OCI-LY7 (cell line): ENCODE measurements around the gene DRGX. TPM values are rescaled to one million over a fixed set of nuclear protein-coding genes. Genes with fewer than 3 reads are reported as not detected.

ENCODE experiments used
- BruUV-seq: library from RNA; stranded (reverse); fragments of 400-500 nt; replicated peaks from 2 replicates; lab custom pipeline; 2021; lab: Mats Ljungman, UMichigan
- CTCF ChIA-PET: fragments of 300-600 bp; sonication (Branson Sonifier 250); formaldehyde crosslinking; loops from one replicate; lab custom pipeline; 2022; ENCODE audit warnings: antibody characterized with exemption; ENCODE audit not compliant: unreplicated experiment; lab: Charles Lee
- POLR2A ChIA-PET: fragments of 300-600 bp; sonication (Branson Sonifier 250); formaldehyde crosslinking; loops from one replicate; lab custom pipeline; 2022; ENCODE audit warnings: antibody characterized with exemption; lab: Charles Lee
- DNase-seq: peaks from one replicate; pipeline ENCODE4 v3.0.0-alpha.2; 2015; ENCODE audit warnings: low spot score
- H2AFZ ChIP-seq: fragments of 200-600 bp; sonication (generic), shearing (Covaris generic); 2 replicates; pipeline ENCODE4 v1.6.1; 2014; ENCODE audit warnings: mild to moderate bottlenecking, antibody characterized with exemption, low read length, moderate library complexity
- H3K27ac ChIP-seq: fragments of 200-600 bp; sonication (generic); 2 replicates; pipeline ENCODE4 v1.5.1; 2014; ENCODE audit warnings: mixed run types, low read depth, mild to moderate bottlenecking, moderate library complexity, low read length, inconsistent platforms; ENCODE audit not compliant: poor library complexity, severe bottlenecking
- H3K36me3 ChIP-seq: fragments of 200-600 bp; sonication (generic); 2 replicates; pipeline ENCODE4 v1.6.1; 2014; ENCODE audit warnings: mild to moderate bottlenecking, antibody characterized with exemption, low read length, moderate library complexity, mixed read lengths; ENCODE audit not compliant: insufficient read depth
- H3K4me1 ChIP-seq: fragments of 200-600 bp; sonication (generic); 2 replicates; pipeline ENCODE4 v1.5.1; 2014; ENCODE audit warnings: mild to moderate bottlenecking, low read length; ENCODE audit not compliant: insufficient read depth, poor library complexity, severe bottlenecking
- H3K4me2 ChIP-seq: fragments of 200-600 bp; sonication (generic); 2 replicates; pipeline ENCODE4 v1.6.1; 2014; ENCODE audit warnings: mild to moderate bottlenecking, low read length
- H3K4me3 ChIP-seq: fragments of 200-600 bp; sonication (generic); 2 replicates; pipeline ENCODE4 v1.5.1; 2014; ENCODE audit warnings: mild to moderate bottlenecking, low read depth, low read length; ENCODE audit not compliant: poor library complexity, severe bottlenecking
- H3K79me2 ChIP-seq: fragments of 200-600 bp; sonication (generic); 2 replicates; pipeline ENCODE4 v1.6.1; 2016; ENCODE audit warnings: low read depth, mild to moderate bottlenecking, low read length, moderate library complexity, mixed read lengths; ENCODE audit not compliant: insufficient read depth
- H3K9me2 ChIP-seq: fragments of 200-600 bp; sonication (generic); 2 replicates; pipeline ENCODE4 v1.6.1; 2016; ENCODE audit warnings: mild to moderate bottlenecking, low read length, mixed read lengths; ENCODE audit not compliant: insufficient read depth
- H3K9me3 ChIP-seq: fragments of 200-600 bp; sonication (generic); 2 replicates; pipeline ENCODE4 v1.6.1; 2014; ENCODE audit warnings: mild to moderate bottlenecking, mixed run types, low read length, mixed read lengths
- H4K20me1 ChIP-seq: fragments of 200-600 bp; sonication (generic); 2 replicates; pipeline ENCODE4 v1.6.1; 2014; ENCODE audit warnings: mild to moderate bottlenecking, antibody characterized with exemption, low read length, moderate library complexity, mixed read lengths; ENCODE audit not compliant: insufficient read depth
- EZH2phosphoT487 ChIP-seq: fragments of 200-600 bp; sonication (generic); IDR thresholded peaks from 2 replicates; pipeline ENCODE4 v1.6.1; 2018; ENCODE audit warnings: low read depth, borderline replicate concordance, mild to moderate bottlenecking, mixed run types, antibody characterized with exemption, low read length, moderate library complexity, mixed read lengths
- intact Hi-C: fragments of 100-400 bp; cut with micrococcal nuclease; formaldehyde crosslinking; loops from one replicate; pipeline ENCODE4 v1.10.0; 2022; ENCODE audit not compliant: unreplicated experiment
- total RNA-seq, 2 experiments: library from RNA; depleted of rRNA in 1 of 2; stranded (reverse); fragments of >200 nt in 1 of 2; shearing (Covaris generic) in 1 of 2; gene quantifications; 2 replicates each; pipeline ENCODE4 v1.2.3, GENCODE V29; 2014 to 2022
- TF ChIP-seq, protein P1 (sequence below): fragments of 200-600 bp; sonication (generic); conservative IDR thresholded peaks from 2 replicates; pipeline ENCODE4 v1.5.1; 2014; ENCODE audit warnings: mild to moderate bottlenecking, antibody characterized with exemption, low read length, moderate library complexity, mixed read lengths

Gene DRGX
- total RNA-seq, 2 experiments from 2014 or later: not detected

- H3K36me3 ChIP-seq: no peaks in the 10 kb centered on the region
- no peaks in the 10 kb centered on the region for H3K9me3 ChIP-seq
- intact Hi-C loops: loop anchor here (5.0 to 10.0 kb wide), 2 partner anchors 426 to 754 kb away; no protein-coding TSS in a partner anchor
- no peak overlapping the region for H3K4me3 ChIP-seq
- no peak overlapping the region for H3K27ac ChIP-seq
- no peaks in the 10 kb centered on the region for H4K20me1 ChIP-seq
- POLR2A ChIA-PET: interaction anchor here (0.6 to 1.4 kb wide), 2 partner anchors 103 to 1057 kb away, joined by 4 read pairs; no protein-coding TSS in a partner anchor
- peak; percentile 71 for DNase-seq
- H3K79me2 ChIP-seq: no peaks in the 10 kb centered on the region
- TF ChIP-seq, protein P1, sequence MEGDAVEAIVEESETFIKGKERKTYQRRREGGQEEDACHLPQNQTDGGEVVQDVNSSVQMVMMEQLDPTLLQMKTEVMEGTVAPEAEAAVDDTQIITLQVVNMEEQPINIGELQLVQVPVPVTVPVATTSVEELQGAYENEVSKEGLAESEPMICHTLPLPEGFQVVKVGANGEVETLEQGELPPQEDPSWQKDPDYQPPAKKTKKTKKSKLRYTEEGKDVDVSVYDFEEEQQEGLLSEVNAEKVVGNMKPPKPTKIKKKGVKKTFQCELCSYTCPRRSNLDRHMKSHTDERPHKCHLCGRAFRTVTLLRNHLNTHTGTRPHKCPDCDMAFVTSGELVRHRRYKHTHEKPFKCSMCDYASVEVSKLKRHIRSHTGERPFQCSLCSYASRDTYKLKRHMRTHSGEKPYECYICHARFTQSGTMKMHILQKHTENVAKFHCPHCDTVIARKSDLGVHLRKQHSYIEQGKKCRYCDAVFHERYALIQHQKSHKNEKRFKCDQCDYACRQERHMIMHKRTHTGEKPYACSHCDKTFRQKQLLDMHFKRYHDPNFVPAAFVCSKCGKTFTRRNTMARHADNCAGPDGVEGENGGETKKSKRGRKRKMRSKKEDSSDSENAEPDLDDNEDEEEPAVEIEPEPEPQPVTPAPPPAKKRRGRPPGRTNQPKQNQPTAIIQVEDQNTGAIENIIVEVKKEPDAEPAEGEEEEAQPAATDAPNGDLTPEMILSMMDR: peak; percentile 85
- no peak for TF ChIP-seq EZH2phosphoT487
- no peaks in the 10 kb centered on the region for H3K9me2 ChIP-seq
- no peak overlapping the region for H3K4me2 ChIP-seq
- H2AFZ ChIP-seq: no peak overlapping the region
- no TSS peak for BruUV-seq
- CTCF ChIA-PET: interaction anchor here (0.6 to 2.3 kb wide), 4 partner anchors 100 to 449 kb away, joined by 4 to 14 read pairs (median 8); no protein-coding TSS in a partner anchor
- no peaks in the 10 kb centered on the region for H3K4me1 ChIP-seq
Measured at GRCh38 chr10:49408519-49409306, 12.8 kb upstream of the DRGX start.

DNA sequence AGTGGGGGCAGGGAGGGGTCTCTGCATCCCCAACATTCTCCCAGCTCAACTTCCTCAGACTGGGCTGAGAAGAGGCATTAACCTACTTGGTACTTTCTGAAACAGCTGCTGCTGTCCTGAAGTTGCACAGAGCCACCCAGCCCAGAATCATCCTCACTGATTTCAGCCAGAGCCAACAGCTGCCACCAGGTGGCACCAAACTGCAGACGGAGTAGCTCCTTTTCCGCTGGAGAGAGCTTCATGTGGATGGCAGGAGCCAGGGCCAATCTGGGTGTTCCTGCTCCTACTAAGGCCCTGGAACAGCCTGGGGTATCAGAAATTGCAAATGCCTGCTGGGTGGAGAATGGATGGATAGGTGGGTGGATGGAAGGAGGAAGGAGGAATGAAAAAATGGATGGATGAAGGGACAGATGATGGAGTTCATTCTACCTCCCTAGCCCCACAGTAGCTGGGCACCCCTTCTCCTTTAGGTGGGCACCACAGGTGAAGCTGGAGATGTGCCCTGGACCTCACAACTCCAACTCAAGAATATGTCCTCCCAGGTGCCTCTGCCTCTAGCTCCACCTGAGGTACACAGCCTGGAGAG, 11.8 kb upstream of the DRGX start:
- Histone ChIP-seq H3K27ac (no peak overlapping the region), H3K36me3 (no peaks in the 10 kb centered on the region), H4K20me1 (no peaks in the 10 kb centered on the region), H3K79me2 (no peaks in the 10 kb centered on the region), H3K4me2 (no peak overlapping the region), H2AFZ (no peak overlapping the region), H3K9me2 (no peaks in the 10 kb centered on the region), H3K9me3 (no peaks in the 10 kb centered on the region), H3K4me1 (no peaks in the 10 kb centered on the region), H3K4me3 (no peak overlapping the region)
- peak; percentile 70 for DNase-seq
- ChIA-PET POLR2A (interaction anchor here (1.4 kb wide), 1 partner anchor 104 kb away, joined by 4 read pairs; no protein-coding TSS in a partner anchor), CTCF (interaction anchor here (0.6 to 2.3 kb wide), 8 partner anchors 25 to 448 kb away, joined by 3 to 14 read pairs (median 4); partner anchors contain the start of gene ERCC6)
- BruUV-seq: no TSS peak
- TF ChIP-seq, protein P1: peak; percentile 92
- no peak for TF ChIP-seq EZH2phosphoT487
- intact Hi-C loops: loop anchor here (1.0 to 10.0 kb wide), 3 partner anchors 105 to 753 kb away; no protein-coding TSS in a partner anchor
